Kidney (tissue), 14 donors: Measurements from ENCODE around the gene CCDC116. TPM values are rescaled to one million over a fixed set of nuclear protein-coding genes. Genes with fewer than 3 reads are reported as not detected.

Experiments
- DNase-seq, 5 donors: peaks; one replicate each; pipeline ENCODE4 v3.0.0-alpha.2; 2013 to 2020
- FAIRE-seq: peaks from 2 replicates; lab custom pipeline; 2012; peaks lifted over from hg19 to GRCh38; lab: Jason Lieb, UNC
- H3K27ac ChIP-seq, 2 donors: one replicate each; pipeline ENCODE4 v1.7.0; 2013; ENCODE audit warnings: low read depth in 2 of 2, low read length in 2 of 2, inconsistent platforms in 1 of 2
- H3K27me3 ChIP-seq: one replicate; pipeline ENCODE4 v1.7.1; 2013; ENCODE audit warnings: low read length, inconsistent platforms; ENCODE audit not compliant: control insufficient read depth, insufficient read depth
- H3K36me3 ChIP-seq, 3 donors: one replicate each; pipeline versions ENCODE4 v1.7.0 to v1.7.1; 2013; ENCODE audit warnings: low read length in 3 of 3, control low read depth in 1 of 3, inconsistent platforms in 1 of 3; ENCODE audit not compliant: insufficient read depth in 3 of 3, control insufficient read depth in 2 of 3
- H3K4me1 ChIP-seq, 3 donors: one replicate each; pipeline versions ENCODE4 v1.7.0 to v1.7.1; 2013; ENCODE audit warnings: low read length in 3 of 3, inconsistent platforms in 1 of 3, low read depth in 1 of 3; ENCODE audit not compliant: control insufficient read depth in 2 of 3, insufficient read depth in 2 of 3
- H3K4me3 ChIP-seq, 3 donors: one replicate each; pipeline versions ENCODE4 v1.7.0 to v1.8.1; 2013; ENCODE audit warnings: low read length in 3 of 3, control low read depth in 1 of 3, inconsistent platforms in 1 of 3
- H3K9ac ChIP-seq, 3 donors: one replicate each; pipeline versions ENCODE4 v1.7.0 to v1.7.1; 2013; ENCODE audit warnings: low read length in 3 of 3, control low read depth in 1 of 3, inconsistent platforms in 1 of 3
- H3K9me3 ChIP-seq, 3 donors: one replicate each; pipeline versions ENCODE4 v1.7.0 to v1.7.1; 2013; ENCODE audit warnings: low read length in 3 of 3, control low read depth in 1 of 3, inconsistent platforms in 1 of 3; ENCODE audit not compliant: control insufficient read depth in 2 of 3, insufficient read depth in 1 of 3
- CTCF ChIP-seq: IDR thresholded peaks from 3 replicates; pipeline ENCODE4 v1.5.1; 2012; ENCODE audit warnings: mild to moderate bottlenecking, moderate library complexity, borderline replicate concordance; ENCODE audit not compliant: insufficient read depth; ENCODE audit errors: extremely low read depth
- intact Hi-C: fragments of 100-400 bp; cut with DNase I; formaldehyde crosslinking; loops from one replicate; pipeline ENCODE4 v1.11.1; 2022
- polyA plus RNA-seq: library from polyadenylated mRNA; stranded (reverse); fragments of 350-450 nt; fragmentation: Illumina TruSeq; extraction: RNeasy Lipid Tissue Mini Kit (QIAGEN cat#74804); gene quantifications from one replicate; pipeline ENCODE4 v1.2.3, GENCODE V29; 2014; ENCODE audit warnings: low read depth, low replicate concordance; ENCODE audit not compliant: insufficient read depth
- total RNA-seq: library from RNA; stranded (reverse); fragmentation: NEBNext Ultra II Directional; extraction: Animal tissue kit (Norgen Biotek cat#: 25700); gene quantifications from one replicate; pipeline ENCODE4 v1.2.1, GENCODE V29; 2021
- donor health status: control.
- donor health status: control.
- donor health status: control.
- donor health status: control.
- donor health status: control.
- donor health status: DM: yes; HTN: yes; CAD: no.
- donor health status: Normal renal cell carcinoma (clear cell type).

The CCDC116 gene
- total and polyA plus RNA-seq, 2 donors from 2014 or later: 0.22 TPM

DNA sequence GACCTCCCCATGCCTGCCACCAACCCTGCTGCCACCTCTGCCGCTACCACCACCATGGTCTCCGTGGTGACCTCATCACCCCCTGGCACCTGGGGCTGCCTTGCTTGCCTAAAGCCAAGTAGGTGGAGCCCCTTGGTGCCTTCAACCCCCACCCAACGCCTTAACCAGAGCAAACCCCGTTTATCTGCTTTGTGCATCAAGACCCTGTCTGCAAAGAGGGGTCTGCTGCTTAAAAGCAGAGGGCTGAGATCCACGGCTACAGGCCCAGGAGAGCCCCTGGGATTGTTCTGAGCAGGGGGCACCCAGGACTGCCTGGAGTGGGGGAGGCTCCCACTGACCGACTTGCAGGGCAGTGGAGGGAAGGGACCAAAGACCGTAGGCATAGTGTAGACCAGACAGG lies 28.3 kb downstream of the CCDC116 start:
- Histone ChIP-seq H3K36me3 (no peaks in the 10 kb centered on the region), H3K9me3 (no peaks in the 10 kb centered on the region), H3K4me1 (peaks cover 0 to 2% (median 0%) of the 10 kb centered on the region in 3 donors), H3K9ac (no peak overlapping the region), H3K27ac (no peak overlapping the region), H3K27me3 (no peaks in the 10 kb centered on the region), H3K4me3 (no peak overlapping the region)
- FAIRE-seq: no peak
- no peak for DNase-seq
- no peak for TF ChIP-seq CTCF
- intact Hi-C loops: no loop called here

DNA sequence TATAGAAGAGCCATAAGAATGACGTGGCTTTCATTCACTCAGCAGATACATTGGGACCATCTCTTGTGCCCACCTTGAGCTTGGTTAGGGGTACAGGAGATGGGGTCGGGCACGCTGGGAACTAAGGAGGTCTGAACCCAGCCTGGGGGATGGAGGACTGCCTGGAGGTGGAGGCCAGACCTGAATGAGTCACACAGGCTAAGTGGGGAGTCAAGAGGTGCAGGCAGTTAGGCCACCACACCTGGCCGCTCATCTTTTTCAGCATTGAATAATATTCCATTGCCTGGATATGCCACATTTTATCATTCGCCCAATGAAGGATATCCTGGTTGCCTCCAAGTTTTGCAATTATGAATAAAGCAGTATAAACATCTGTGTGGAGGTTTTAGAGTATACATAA lies 29.4 kb downstream of the CCDC116 start:
- no peaks in the 10 kb centered on the region for H3K27me3 ChIP-seq
- no peaks in the 10 kb centered on the region for H3K9me3 ChIP-seq
- H3K27ac ChIP-seq: no peak overlapping the region
- TF ChIP-seq CTCF: no peak
- FAIRE-seq: no peak
- H3K36me3 ChIP-seq: no peaks in the 10 kb centered on the region
- no peak for DNase-seq
- intact Hi-C loops: no loop called here
- H3K4me1 ChIP-seq: peaks cover 0 to 2% (median 0%) of the 10 kb centered on the region in 3 donors
- no peak overlapping the region for H3K4me3 ChIP-seq
- no peak overlapping the region for H3K9ac ChIP-seq

- Histone ChIP-seq H3K4me1 (peaks cover 0 to 2% (median 0%) of the 10 kb centered on the region in 3 donors), H3K36me3 (no peaks in the 10 kb centered on the region), H3K4me3 (no peak overlapping the region), H3K27me3 (no peaks in the 10 kb centered on the region), H3K9me3 (no peaks in the 10 kb centered on the region), H3K27ac (no peak overlapping the region), H3K9ac (no peak overlapping the region)
- TF ChIP-seq CTCF: no peak
- DNase-seq (no peak), FAIRE-seq (no peak)
- intact Hi-C loops: no loop called here
Measured at GRCh38 chr22:21663738-21664137, 31.2 kb downstream of the CCDC116 start.
